Endothelial cell of umbilical vein (primary cell): ENCODE results near the gene MAP1LC3B2. TPM values are rescaled to one million over a fixed set of nuclear protein-coding genes. Genes with fewer than 3 reads are reported as not detected.

Source experiments
- BruUV-seq: library from RNA; stranded (reverse); fragments of 400-500 nt; replicated peaks from 2 replicates; lab custom pipeline; 2021; lab: Mats Ljungman, UMichigan
- CTCF ChIA-PET: fragments of 300-600, 350-600 bp; sonication (Branson Sonifier 250); formaldehyde crosslinking; loops from one replicate; lab custom pipeline; 2021; ENCODE audit warnings: antibody characterized with exemption, inconsistent platforms; lab: Charles Lee
- POLR2A ChIA-PET: fragments of 300-600, 350-600 bp; sonication (Branson Sonifier 250); formaldehyde crosslinking; loops from one replicate; lab custom pipeline; 2021; ENCODE audit warnings: antibody characterized with exemption, inconsistent platforms; lab: Charles Lee
- DNase-seq: peaks from one replicate; pipeline ENCODE4 v3.0.0-alpha.2; 2011; ENCODE audit warnings: low read depth, low spot score
- FAIRE-seq: peaks from 2 replicates; lab custom pipeline; 2011; peaks lifted over from hg19 to GRCh38; lab: Jason Lieb, UNC
- H2AFZ ChIP-seq: 2 replicates; pipeline ENCODE4 v1.6.0; 2012; ENCODE audit warnings: low read depth, low read length, control low read depth, inconsistent platforms
- H3K27ac ChIP-seq: 2 replicates; pipeline ENCODE4 v1.5.1; 2011; ENCODE audit warnings: low read depth, mild to moderate bottlenecking, control low read depth, low read length, moderate library complexity; ENCODE audit not compliant: insufficient read depth
- H3K27me3 ChIP-seq, 2 experiments: 2 replicates each; pipeline versions ENCODE4 v1.6.0 to v1.6.1; 2011; ENCODE audit warnings: low read length in 2 of 2, mixed read lengths in 1 of 2; ENCODE audit not compliant: control insufficient read depth in 2 of 2, insufficient read depth in 2 of 2
- H3K36me3 ChIP-seq, 2 experiments: 2 replicates in 1 of 2; 3 replicates in 1 of 2; pipeline ENCODE4 v1.5.1; 2011; ENCODE audit warnings: low read length in 2 of 2, mild to moderate bottlenecking in 1 of 2, moderate library complexity in 1 of 2; ENCODE audit not compliant: control insufficient read depth in 2 of 2, insufficient read depth in 2 of 2; ENCODE audit errors: extremely low read depth in 1 of 2
- H3K4me1 ChIP-seq: 3 replicates; pipeline ENCODE4 v1.5.1; 2011; ENCODE audit warnings: mild to moderate bottlenecking, low read length; ENCODE audit not compliant: control insufficient read depth, insufficient read depth; ENCODE audit errors: extremely low read depth
- H3K4me2 ChIP-seq: 2 replicates; pipeline ENCODE4 v1.6.1; 2011; ENCODE audit warnings: low read length, control low read depth, mixed read lengths; ENCODE audit not compliant: insufficient read depth
- H3K4me3 ChIP-seq, 3 experiments: fragments of 200-600 bp in 1 of 3; sonication (generic), shearing (Covaris generic) in 1 of 3; replicated peaks in 1 of 3; 2 replicates each; pipeline ENCODE4 v1.5.1; 2011 to 2016; ENCODE audit warnings: control low read depth in 3 of 3, low read length in 3 of 3, mild to moderate bottlenecking in 2 of 3, inconsistent platforms in 1 of 3, low read depth in 1 of 3, moderate library complexity in 1 of 3; ENCODE audit not compliant: insufficient read depth in 1 of 3
- H3K79me2 ChIP-seq: 2 replicates; pipeline ENCODE4 v1.6.0; 2012; ENCODE audit warnings: low read length, inconsistent platforms; ENCODE audit not compliant: control insufficient read depth, insufficient read depth
- H3K9ac ChIP-seq: replicated peaks from 2 replicates; pipeline ENCODE3; 2011; ENCODE audit warnings: low read length, control low read depth; ENCODE audit not compliant: insufficient read depth; ENCODE audit errors: extremely low read depth
- H3K9me1 ChIP-seq: replicated peaks from 3 replicates; pipeline ENCODE4 v1.6.0; 2011; ENCODE audit warnings: mild to moderate bottlenecking, low read length; ENCODE audit not compliant: control insufficient read depth, insufficient read depth; ENCODE audit errors: extremely low read depth
- H3K9me3 ChIP-seq: replicated peaks from 2 replicates; pipeline ENCODE4 v1.5.1; 2012; ENCODE audit warnings: low read length, inconsistent platforms; ENCODE audit not compliant: control insufficient read depth, insufficient read depth
- H4K20me1 ChIP-seq: replicated peaks from 2 replicates; pipeline ENCODE3; 2011; ENCODE audit warnings: mild to moderate bottlenecking, low read length; ENCODE audit not compliant: control insufficient read depth, insufficient read depth; ENCODE audit errors: extremely low read depth
- CTCF ChIP-seq, 2 donors: IDR thresholded peaks; 1 replicate in 1 of 2; 2 replicates in 1 of 2; pipeline ENCODE4 v1.5.1; 2011; ENCODE audit warnings: low read length in 2 of 2, mild to moderate bottlenecking in 2 of 2, moderate library complexity in 2 of 2, control low read depth in 1 of 2, inconsistent platforms in 1 of 2, low read depth in 1 of 2; ENCODE audit not compliant: insufficient read depth in 1 of 2; ENCODE audit errors: extremely low read depth in 1 of 2
- EZH2 ChIP-seq: IDR thresholded peaks from 2 replicates; pipeline ENCODE4 v1.6.1; 2012; ENCODE audit warnings: borderline replicate concordance, low read depth, mild to moderate bottlenecking, moderate library complexity, low read length, inconsistent platforms; ENCODE audit not compliant: severe bottlenecking
- FOS ChIP-seq: IDR thresholded peaks from 2 replicates; pipeline ENCODE4 v1.6.1; 2011; ENCODE audit warnings: mild to moderate bottlenecking, low read length, moderate library complexity, borderline replicate concordance; ENCODE audit not compliant: insufficient read depth
- GATA2 ChIP-seq: IDR thresholded peaks from 2 replicates; pipeline ENCODE4 v1.7.0; 2011; ENCODE audit warnings: low read depth, mild to moderate bottlenecking, moderate library complexity, mixed read lengths, low read length; ENCODE audit not compliant: insufficient read length, insufficient read depth
- JUN ChIP-seq: IDR thresholded peaks from 2 replicates; pipeline ENCODE4 v1.6.1; 2011; ENCODE audit warnings: borderline replicate concordance, low read depth; ENCODE audit not compliant: insufficient read length, insufficient read depth
- MAX ChIP-seq: IDR thresholded peaks from 2 replicates; pipeline ENCODE4 v1.6.1; 2011; ENCODE audit not compliant: insufficient read depth, insufficient read length
- MYC ChIP-seq: IDR thresholded peaks from one replicate; pipeline ENCODE4 v1.6.1; 2011; ENCODE audit warnings: mild to moderate bottlenecking, low read depth, low read length
- POLR2A ChIP-seq: IDR thresholded peaks from 2 replicates; pipeline ENCODE4 v1.6.1; 2012; ENCODE audit warnings: low read depth, mild to moderate bottlenecking, control low read depth, low read length
- POLR2AphosphoS5 ChIP-seq: IDR thresholded peaks from 2 replicates; pipeline ENCODE4 v1.6.1; 2012; ENCODE audit warnings: low read depth, mild to moderate bottlenecking, control low read depth, low read length, moderate library complexity; ENCODE audit not compliant: insufficient read depth
- dilution Hi-C: fragments of 300-500 bp; cut with MboI; formaldehyde crosslinking; loops from one replicate; pipeline ENCODE4 v1.15.0; 2019; ENCODE audit warnings: low sequenced_read_pairs; ENCODE audit not compliant: extremely low pct_ligation_motif_present
- intact Hi-C: fragments of 100-400 bp; cut with micrococcal nuclease; formaldehyde crosslinking; loops from one replicate; pipeline ENCODE4 v1.10.0; 2022
- polyA plus RNA-seq, 4 experiments: library from polyadenylated mRNA; depleted of rRNA in 3 of 4; stranded (reverse) in 3 of 4; unstranded in 1 of 4; fragments of >200 nt; gene quantifications; 2 replicates each; pipeline versions ENCODE4 v1.2.1 to v1.2.3, GENCODE V29; 2011 to 2012; ENCODE audit warnings: missing spikeins in 1 of 4
- total RNA-seq: library from RNA; stranded (reverse); gene quantifications from 2 replicates; pipeline ENCODE4 v1.2.3, GENCODE V29; 2021

MAP1LC3B2 gene
- total and polyA plus RNA-seq, 2 donors (not counting 3 experiments of a cell fraction or from before 2014, with no cell fraction given), result 0.32 to 4.1 TPM

GRCh38 chr12:116545144-116545543 is 14.0 kb upstream of the MAP1LC3B2 start:
- H3K27ac ChIP-seq, result no peak overlapping the region
- CTCF ChIA-PET, result interaction anchor here (0.7 kb wide), 1 partner anchor 67 kb away, joined by 6 read pairs; no protein-coding TSS in a partner anchor
- intact Hi-C loops (no loop called here), dilution Hi-C loops (no loop called here)
- H4K20me1 ChIP-seq, result no peaks in the 10 kb centered on the region
- no TSS peak for BruUV-seq
- DNase-seq, result no peak
- no peak overlapping the region for H3K4me3 ChIP-seq
- H3K9ac ChIP-seq, result no peak overlapping the region
- FAIRE-seq, result no peak
- H3K9me1 ChIP-seq, result no peaks in the 10 kb centered on the region
- H2AFZ ChIP-seq, result no peak overlapping the region
- no peaks in the 10 kb centered on the region for H3K79me2 ChIP-seq
- TF ChIP-seq POLR2A, result no peak
- TF ChIP-seq EZH2, result no peak
- TF ChIP-seq MYC, result no peak
- no peak for TF ChIP-seq GATA2
- TF ChIP-seq CTCF (IDR thresholded peaks at IDR 0.05; ENCODE audit: extremely low read depth in 1 of 2, insufficient read depth in 1 of 2, low read depth in 1 of 2, low read length in 2 of 2), result no peak
- TF ChIP-seq FOS, result no peak
- no peak for TF ChIP-seq POLR2AphosphoS5
- no peak for TF ChIP-seq JUN
- TF ChIP-seq MAX, result no peak
- no peaks in the 10 kb centered on the region for H3K9me3 ChIP-seq
- POLR2A ChIA-PET, result no interaction called here
- no peaks in the 10 kb centered on the region for H3K36me3 ChIP-seq
- H3K27me3 ChIP-seq, result peaks cover 0 to 3% of the 10 kb centered on the region in 2 experiments
- no peak overlapping the region for H3K4me2 ChIP-seq
- peaks cover 3% of the 10 kb centered on the region for H3K4me1 ChIP-seq
